NB4 (cell line): ENCODE measurements around the gene AFF3.
"Not testable (repeated sequence)": the region's sequence is repeated elsewhere in the genome, so short reads cannot be mapped to it uniquely, and the experiment has no call there.

Source experiments
- DNase-seq: peaks from one replicate; pipeline ENCODE4 v3.0.0; 2010; ENCODE audit warnings: low read depth
- H3K4me3 ChIP-seq: one replicate; pipeline ENCODE4 v1.5.1; 2011; ENCODE audit warnings: mild to moderate bottlenecking, low read depth, low read length, moderate library complexity
- MAX ChIP-seq: IDR thresholded peaks from 2 replicates; pipeline ENCODE4 v1.6.1; 2011; ENCODE audit warnings: low read depth, low read length
- MYC ChIP-seq: IDR thresholded peaks from 2 replicates; pipeline ENCODE4 v1.6.1; 2011; ENCODE audit warnings: low read depth, low read length
- POLR2A ChIP-seq: IDR thresholded peaks from 2 replicates; pipeline ENCODE4 v1.6.1; 2011; ENCODE audit warnings: mild to moderate bottlenecking; ENCODE audit not compliant: insufficient read length; ENCODE audit errors: extremely low read depth
- TF ChIP-seq, protein P1 (sequence below): IDR thresholded peaks from one replicate; pipeline ENCODE4 v1.5.1; 2012; ENCODE audit warnings: low read depth, low read length

The AFF3 gene

GRCh38 chr2:99776206-99776905, 366.0 kb downstream of the AFF3 start:
- no peak for DNase-seq
- H3K4me3 ChIP-seq, result no peak overlapping the region
- TF ChIP-seq MAX (no peak), MYC (no peak), POLR2A (no peak)
- TF ChIP-seq, protein P1, sequence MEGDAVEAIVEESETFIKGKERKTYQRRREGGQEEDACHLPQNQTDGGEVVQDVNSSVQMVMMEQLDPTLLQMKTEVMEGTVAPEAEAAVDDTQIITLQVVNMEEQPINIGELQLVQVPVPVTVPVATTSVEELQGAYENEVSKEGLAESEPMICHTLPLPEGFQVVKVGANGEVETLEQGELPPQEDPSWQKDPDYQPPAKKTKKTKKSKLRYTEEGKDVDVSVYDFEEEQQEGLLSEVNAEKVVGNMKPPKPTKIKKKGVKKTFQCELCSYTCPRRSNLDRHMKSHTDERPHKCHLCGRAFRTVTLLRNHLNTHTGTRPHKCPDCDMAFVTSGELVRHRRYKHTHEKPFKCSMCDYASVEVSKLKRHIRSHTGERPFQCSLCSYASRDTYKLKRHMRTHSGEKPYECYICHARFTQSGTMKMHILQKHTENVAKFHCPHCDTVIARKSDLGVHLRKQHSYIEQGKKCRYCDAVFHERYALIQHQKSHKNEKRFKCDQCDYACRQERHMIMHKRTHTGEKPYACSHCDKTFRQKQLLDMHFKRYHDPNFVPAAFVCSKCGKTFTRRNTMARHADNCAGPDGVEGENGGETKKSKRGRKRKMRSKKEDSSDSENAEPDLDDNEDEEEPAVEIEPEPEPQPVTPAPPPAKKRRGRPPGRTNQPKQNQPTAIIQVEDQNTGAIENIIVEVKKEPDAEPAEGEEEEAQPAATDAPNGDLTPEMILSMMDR, result no peak

GRCh38 chr2:99775585-99775984, 366.8 kb downstream of the AFF3 start:
- no peak overlapping the region for H3K4me3 ChIP-seq
- no peak for TF ChIP-seq MAX
- TF ChIP-seq MYC, result no peak
- TF ChIP-seq, protein P1, result no peak
- TF ChIP-seq POLR2A, result no peak
- DNase-seq, result no peak

DNA sequence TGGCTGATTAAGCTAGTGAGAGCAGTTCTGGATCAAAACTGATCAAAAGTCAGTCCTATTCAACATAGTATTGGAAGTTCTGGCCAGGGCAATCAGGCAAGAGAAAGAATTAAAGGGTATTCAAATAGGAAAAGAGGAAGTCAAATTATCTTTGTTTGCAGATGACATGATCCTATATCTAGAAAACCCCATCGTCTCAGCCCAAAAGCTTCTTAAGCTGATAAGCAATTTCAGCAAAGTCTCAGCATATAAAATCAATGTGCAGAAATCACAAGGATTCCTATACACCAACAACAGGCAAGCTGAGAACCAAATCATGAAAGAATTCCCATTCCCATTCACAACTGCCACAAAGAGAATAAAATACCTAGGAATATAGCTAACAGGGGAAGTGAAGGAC, 368.7 kb downstream of the AFF3 start:
- not testable (repeated sequence) for H3K4me3 ChIP-seq, DNase-seq

DNA sequence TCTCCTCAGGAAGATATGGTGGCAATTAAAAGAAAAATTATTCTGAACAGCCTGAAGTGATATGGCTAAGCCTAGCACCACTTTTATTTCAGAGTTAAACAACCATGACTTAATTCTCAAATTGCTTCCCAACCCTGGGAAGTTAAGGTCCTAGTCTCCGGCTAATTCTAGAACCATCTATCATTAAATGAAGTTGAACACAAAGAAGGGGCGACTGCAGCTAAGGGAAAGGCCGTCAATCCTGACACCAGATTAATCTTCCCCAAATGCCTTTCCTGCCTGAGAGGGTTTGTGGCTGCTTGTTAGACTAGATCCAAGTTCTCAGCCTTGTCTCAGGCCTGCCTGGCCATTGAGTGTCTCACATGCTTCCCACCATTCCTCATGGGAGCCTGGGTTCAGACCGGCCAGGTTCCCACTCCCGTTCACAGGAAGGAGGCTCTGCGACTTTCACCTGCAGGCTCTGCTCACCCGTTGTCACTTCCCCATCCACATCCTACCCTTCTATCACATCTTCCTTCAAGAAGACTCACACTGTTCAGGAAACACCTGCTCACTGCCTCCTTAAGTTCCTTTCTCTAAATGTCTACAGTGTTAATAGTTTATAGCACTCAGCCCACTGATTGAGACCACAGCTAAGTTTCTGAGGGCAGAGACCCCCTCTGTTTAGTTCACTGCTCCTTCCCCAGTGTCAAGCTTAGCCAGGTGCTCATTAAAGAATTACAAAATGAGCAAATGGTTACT, 369.6 kb downstream of the AFF3 start:
- H3K4me3 ChIP-seq, result no peak overlapping the region
- DNase-seq, result no peak
- TF ChIP-seq MYC, result no peak
- TF ChIP-seq MAX, result no peak
- TF ChIP-seq, protein P1, result no peak
- no peak for TF ChIP-seq POLR2A

DNA sequence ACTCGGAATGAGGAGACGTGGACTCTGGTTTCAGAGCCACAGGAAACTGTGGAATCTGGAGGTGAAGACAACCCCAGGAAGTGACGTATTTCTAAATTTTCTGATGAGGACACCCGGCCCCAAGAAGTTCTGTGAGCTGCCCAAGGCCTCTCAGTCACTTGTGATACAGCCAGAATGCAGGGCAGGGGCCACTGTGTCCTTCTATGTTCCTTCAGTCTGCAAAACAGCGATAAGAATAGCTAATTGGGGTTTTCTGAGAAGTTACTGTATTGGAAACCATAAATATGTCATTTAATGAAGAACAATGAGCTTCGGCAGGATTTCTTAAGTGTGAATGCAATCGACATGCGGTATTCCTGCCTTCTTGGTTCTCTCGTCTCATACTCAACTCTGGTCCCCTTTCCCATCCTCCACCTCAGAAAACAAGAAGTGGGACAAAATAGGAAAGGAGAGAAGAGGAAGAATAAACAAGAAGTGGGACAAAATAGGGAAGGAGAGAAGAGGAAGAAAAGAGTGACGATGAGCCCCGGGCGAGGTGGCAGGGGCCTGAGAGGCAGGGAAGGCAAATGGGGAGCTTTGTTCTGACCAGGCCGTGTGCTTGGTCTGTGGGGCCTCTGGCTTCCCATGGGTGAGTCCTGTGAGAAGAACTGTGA, 370.6 kb downstream of the AFF3 start:
- TF ChIP-seq MYC (no peak), POLR2A (no peak)
- TF ChIP-seq, protein P1, result no peak
- H3K4me3 ChIP-seq, result no peak overlapping the region
- no peak for DNase-seq

- TF ChIP-seq MYC (no peak), MAX (no peak), POLR2A (no peak)
Measured at GRCh38 chr2:99770876-99771275, 371.5 kb downstream of the AFF3 start.

More at GRCh38 chr2:99770876-99771275, 371.5 kb downstream of the AFF3 start:
- no peak for DNase-seq
- H3K4me3 ChIP-seq, result no peak overlapping the region
